ENCODE measurements around the gene CARD11.
"Not testable (repeated sequence)": the region's sequence is repeated elsewhere in the genome, so short reads cannot be mapped to it uniquely, and the experiment has no call there.

CARD11 gene

DNA sequence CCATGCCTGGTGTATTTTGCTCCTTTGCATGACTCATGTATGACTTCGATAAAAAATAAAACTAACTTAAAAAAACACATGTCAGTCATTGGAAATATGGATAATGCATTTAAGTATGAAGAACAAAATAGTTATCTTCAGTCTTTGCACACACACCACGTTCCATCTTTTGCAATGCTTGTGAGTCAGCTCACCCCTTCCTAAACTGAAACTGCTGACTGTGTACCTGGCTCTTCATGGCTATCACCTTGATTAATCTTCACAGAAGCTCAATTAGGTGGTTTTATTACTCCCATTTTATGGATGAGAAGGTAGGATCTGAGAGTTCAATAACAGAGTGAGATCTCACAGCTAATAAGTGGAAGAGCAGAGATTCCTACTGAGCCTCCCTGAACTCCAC, 79.5 kb downstream of the CARD11 start:
- DNase-seq (ENCODE audit: low read depth) = no peak

DNA sequence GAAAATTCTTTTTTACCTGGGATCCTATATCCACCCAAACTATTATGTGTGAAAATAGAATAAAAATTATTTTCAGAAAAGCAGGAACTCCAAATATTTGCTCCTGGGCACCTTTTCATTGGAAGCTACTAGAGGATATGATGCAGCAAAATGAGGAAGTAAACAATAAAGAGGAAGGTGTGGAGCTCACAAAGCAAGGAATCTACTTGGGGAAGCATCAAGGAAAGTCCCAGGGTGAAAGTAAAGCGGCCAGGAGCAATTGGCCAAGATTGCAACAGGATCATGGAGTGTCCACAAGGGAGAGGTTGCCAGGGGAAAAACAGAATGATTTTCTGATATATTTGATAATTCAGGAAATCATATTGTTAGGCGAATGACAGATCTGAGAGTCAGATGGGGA, 80.8 kb downstream of the CARD11 start:
- DNase-seq (ENCODE audit: low read depth) = no peak

DNA sequence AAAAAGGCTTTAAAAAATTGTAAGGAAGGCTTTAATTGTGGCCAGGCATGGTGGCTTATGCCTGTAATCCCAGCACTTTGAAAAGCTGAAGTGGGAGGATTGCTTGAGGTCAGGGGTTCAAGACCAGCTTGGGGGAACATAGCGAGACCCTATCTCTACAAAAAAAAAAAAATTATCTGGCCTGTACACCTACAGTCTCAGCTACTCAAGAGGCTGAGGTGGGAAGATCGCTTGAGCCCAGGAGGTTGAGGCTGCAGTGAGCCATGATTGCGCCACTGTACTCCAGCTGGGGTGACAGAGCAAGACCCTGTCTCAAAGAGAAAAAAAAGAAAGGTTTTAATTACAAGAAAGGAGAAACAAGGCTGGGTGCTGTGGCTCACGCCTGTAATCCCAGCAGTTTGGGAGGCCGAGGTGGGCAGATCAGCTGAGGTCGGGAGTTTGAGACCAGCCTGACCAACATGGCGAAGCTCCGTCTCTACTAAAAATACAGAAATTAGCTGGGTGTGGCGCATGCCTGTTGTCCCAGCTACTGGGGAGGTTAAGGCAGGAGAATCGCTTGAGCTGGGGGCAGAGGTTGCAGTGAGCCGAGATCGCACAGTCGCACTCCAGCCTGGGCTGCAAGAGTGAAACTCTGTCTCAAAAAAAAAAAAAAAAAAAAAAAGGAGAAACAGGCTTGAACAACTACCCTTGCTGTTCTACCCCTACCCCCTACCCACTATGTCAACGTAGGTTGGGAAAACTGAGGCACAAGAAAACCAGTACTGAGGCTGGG, 83.7 kb downstream of the CARD11 start:
- DNase-seq (ENCODE audit: low read depth) = no peak

DNA sequence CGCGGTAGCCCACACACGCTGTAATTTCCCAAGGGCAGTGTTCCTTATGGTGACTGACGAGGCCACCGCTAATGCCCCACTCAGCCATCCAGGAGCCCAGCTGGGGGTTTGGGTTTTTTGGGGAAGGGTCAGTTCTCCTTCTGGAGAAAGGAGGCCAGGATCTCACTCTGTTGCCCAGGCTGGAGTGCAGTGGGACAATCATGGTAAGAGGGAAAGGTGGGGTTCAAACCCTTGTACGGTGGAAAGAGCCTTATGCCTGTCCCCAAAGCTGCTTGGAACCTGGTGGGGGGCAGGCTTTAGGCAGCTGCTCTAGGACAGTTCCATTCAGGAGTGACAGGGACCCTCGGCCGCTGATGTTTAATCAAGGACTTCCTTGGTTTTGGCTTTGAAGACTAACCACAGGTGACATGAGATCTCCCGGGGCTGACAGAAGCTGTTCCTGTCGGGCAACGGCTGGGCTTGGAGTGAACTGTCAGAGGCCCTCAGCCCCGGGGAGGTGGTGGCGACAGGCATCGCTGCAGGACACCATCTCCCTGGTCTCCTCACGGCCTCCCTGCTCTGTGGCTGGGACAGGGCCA, 84.5 kb downstream of the CARD11 start:
- DNase-seq (ENCODE audit: low read depth) = no peak

DNA sequence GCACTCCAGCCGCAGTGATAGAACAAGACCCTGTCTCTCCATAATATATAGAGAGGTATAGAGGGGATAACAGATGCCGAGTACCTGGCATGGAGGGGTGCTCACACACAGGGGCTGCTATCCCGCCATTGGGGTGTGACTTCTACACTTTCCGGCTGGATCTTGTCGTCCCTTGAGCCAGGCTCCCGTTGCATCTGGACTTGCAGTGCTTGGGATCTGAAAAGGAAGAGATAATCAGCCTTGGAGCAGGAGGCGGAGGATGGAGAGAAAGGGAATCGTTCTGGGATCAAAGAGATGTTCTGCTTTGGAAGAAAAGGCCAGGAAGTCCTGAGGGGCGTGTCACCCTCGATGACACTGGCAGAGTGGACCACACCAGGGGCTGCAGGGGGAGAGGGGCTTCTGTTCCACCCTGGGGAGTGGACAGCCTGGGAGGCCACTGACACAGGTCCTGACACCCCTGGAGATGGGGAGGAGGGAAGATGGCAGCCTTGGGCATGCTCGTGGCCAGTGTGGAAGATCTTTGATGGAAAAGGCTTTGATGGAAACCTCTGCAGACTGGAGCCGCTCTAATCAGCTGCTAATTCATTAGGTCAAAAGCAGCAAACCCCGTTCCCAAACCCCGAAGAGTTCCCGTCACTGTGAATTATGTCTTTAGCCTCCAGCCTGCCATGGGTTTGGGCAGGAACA, 85.1 kb downstream of the CARD11 start:
- DNase-seq (ENCODE audit: low read depth) = no peak

DNA sequence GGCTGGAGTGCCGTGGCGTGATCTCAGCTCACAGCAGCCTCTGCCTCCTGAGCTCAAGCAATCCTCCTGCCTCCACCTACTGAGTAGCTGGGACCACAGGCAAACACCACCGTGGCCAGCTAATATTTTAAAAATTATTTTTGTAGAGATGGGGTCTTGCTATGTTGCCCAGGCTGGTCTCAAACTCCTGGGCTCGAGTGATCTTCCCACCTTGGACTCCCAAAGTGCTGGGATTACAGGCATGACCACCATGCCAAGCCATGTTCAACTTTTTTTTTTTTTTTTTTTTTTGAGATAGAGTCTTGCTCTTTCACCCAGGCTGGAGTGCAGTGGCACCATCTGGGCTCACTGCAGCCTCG, 86.3 kb downstream of the CARD11 start:
- DNase-seq (ENCODE audit: low read depth) = not testable (repeated sequence)

DNA sequence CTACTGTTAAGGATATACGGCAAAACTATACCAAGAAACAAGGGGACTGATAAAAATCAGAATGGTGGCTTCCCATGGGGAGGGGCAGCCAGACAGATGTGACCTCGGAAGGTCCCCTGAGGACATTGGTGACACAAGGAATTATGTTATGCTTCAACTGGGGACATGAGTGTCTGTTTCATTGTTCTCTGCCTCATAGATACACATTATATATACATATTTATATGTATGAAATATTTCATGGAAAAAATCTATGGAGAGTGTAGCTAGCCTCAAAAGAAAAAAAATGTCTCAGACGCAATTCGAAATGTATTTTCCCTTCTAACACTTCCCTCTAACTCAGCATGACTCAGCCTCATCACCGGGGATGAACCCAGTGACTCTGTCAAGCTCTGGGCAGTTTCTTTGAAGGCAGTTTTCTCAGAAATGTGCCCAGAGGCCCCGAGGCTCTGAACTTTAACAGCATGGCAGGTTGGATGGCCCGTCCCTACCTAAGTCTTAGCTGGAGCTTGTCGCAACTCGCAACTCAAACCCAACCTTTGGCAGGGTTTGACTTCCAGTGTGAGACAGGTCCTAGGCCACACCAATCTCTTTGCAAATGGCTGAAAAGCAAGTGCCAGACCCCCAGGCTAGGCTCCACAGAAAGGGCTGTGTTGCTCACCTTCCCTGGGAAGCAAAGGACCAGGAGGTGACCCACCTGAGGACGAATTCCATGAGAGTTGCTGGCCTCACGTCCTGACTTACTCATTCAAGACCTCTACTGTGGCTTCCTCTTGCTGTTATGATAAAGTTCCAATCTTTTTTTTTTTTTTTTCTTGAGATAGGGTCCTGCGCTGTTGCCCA, 86.9 kb downstream of the CARD11 start:
- peak; percentile 18 for DNase-seq (ENCODE audit: low read depth)

DNA sequence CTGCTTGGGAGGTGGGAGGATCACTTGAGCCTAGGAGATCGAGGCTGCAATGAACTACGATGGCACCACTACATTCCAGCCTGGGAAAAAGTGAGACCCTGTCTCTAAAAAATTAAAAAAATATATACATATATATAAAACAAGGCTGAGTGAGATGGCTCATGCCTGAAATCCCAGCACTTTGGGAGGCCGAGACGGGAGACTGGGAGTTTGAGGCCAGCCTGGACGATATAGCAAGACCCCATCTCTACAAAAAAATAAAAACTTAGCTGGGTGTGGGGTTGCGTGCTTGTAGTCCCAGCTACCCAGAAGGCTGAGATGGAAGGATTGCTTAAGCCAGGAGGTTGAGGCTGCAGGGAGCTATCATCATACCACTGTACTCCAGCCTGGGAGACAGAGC, 87.6 kb downstream of the CARD11 start:
- no peak for DNase-seq (ENCODE audit: low read depth)

DNA sequence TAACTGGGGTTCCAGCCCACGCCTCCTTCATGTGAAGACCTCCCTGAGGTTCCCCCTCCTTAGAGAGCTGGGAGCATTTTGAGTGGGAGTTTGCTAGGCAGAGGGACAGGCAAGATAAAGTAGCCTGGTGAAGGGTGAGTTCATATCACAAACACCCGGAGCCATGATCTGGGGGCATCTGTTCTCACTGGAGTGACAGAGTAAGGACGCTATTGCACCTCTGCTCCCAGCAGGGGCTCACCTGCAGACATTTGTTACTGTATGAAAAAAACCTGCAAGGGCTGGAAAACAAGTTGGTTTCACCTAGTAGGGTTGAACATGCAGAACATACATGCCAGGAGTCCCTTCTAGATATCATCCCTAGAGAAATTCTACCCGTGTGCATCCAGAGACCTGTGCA, 88.4 kb downstream of the CARD11 start:
- no peak for DNase-seq (ENCODE audit: low read depth)

DNA sequence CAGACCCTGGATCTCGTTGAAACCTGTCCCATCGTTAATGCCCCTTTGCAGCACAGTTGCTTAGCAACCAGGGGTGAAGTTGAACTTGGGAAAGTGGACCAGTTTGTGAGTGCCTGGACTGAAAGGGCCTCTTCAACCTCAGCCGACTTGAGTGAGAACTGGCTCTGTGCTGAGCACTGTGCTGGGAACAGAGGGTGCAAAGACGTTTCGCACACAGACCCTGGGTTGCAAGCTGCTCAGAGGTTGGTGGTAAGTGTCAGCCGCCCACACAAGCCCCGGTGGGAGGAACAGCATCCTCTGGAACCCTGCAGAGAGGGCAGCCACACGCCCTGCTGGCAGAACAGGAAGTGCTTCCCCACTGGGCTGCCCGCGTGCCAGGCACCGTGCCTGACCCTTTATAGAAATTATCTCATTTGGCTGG, 89.2 kb downstream of the CARD11 start:
- no peak for DNase-seq (ENCODE audit: low read depth)

DNA sequence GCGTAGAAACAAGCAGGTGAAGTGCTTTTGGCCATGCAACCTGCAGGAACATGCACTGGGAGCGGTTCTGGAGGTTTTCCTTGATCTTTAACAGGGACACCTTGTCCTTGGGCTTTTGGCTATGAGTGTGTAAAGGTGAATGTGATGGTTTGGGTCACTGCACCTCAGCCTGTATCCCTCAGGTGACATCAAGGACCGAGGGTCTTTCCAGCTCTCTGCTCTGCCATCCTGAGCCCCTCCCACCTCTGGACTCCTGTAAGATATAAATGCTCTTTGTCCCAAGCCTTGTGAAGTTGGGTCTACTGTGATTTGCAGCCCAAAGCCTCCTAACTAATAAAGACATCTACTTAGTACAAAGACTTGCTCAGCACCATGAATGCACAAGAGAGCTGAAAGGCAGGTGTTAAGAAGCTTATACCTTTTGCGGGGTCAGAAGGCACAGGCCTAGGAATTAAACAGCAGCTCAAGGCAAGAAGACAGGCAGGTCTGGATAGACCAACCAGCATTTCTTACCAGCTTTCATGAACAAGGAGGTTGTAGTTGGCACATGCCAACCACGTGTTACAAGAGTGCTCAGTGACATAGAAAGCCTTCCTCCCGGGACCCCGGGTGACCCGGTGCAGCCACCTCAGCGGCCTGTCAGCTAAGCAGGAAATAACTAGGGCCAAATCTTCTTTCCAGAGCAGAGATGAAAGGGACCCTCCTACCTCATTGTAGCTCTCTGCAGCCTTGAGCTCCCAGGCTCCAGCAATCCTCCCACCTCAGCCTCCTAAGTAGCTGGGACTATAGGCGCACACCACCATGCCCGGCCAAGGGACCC, 89.9 kb downstream of the CARD11 start:
- no peak for DNase-seq (ENCODE audit: low read depth)

DNA sequence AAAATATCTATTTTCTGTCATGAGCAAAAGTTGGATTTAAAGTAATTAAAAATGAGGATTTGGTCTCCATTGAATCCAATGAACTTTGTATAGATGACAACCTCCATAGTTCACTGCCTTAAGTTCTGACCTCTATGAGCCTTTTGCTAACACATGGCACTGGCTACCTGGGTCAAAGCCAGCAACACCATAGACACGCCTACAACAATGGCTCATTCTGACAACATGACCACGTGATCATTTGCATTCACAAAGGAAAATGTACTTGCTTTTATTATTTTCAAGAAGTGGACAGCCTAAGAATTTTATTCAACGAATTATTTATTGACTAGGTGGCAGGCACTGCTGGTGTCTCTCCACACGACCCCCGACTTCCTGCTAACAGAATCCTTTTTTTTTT, 90.6 kb downstream of the CARD11 start:
- no peak for DNase-seq (ENCODE audit: low read depth)

DNA sequence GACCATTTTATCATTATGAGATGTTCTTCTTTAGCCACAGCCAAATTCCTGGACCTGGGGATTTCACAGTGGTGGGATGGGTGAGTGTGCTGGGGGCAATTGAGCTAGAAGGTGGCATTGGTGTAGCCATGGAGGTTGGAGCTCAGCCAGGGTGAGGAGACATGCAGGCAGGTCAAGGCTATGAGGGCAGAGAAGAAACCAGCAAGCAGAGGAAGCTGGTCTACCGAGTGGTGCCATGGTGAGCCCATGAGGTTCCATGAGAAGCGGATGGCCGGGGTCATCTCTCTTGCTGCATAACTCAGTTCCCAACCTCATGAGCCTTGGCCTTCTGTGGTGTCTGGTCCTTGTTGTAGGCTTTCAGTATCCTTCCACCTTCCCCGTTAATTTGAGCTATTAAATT, 91.4 kb downstream of the CARD11 start:
- no peak for DNase-seq (ENCODE audit: low read depth)

DNA sequence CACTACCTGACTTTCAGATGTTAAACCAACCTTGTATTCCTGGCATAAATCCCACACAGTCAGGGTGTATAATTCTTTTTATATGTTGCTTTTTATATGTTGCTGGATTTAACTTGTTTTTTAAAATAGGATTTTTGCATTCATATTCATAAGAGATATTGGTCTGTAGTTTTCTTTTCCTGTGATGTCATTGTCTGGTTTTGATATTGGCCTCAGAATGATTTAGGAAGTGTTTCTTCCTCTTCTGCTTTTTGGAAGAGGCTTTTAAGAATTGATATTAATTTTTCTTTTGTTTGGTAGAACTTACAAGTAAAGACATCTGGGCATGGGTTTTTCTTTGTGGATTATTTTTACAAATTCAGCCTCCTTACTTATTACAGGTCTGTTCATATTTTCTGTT, 93.1 kb downstream of the CARD11 start:
- DNase-seq (ENCODE audit: low read depth) = no peak

DNA sequence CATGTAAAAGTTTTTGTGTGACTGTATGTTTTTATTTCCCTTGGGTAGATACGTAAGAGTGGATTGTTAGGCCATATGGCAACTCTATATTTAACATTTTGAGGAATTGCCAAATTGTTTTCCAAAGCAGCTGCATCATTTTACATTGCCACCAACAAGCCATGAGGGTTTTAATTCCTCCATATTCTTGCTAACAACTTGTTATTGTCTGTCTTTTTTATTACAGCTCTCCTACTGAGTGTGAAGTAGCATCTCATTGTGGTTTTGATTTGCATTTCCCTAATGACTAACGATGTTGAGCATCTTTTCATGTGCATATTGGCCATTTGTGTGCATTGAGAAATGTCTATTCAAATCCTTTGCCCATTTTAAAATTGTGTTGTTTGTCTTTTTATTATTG, 94.9 kb downstream of the CARD11 start:
- no peak for DNase-seq (ENCODE audit: low read depth)

DNA sequence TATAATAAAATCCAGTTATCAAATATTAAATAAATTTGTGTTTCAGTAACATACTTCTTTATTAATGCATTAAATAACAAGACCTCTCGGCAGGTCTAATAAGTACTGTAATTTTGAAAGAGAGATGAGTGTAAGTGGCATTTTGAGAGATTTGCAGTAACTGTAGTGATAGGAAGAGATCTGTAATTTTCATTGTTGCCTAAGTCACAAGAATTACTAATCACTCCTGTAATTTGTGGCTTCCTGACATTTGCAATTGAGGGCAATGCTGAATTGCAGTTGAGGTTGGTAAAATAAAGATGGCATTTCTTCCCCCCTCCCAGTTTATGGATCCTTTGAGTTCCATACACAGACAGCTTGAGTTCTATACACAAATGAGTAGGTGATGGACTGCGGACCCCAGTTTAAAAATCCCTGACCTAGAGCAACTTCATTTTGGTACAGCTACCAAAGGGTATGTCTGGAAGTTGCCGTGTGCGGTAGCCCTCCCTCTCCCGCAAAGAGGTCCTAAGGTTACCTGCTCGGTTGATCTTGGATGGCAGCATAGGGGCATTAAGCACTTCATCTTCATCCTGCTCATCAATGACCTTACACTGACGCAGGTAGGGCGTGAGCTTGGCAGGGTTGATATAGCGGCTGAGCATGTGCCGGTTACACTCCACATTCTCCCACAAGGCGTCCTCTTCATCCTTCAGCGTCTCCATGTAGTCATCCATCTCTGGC, 96.4 kb downstream of the CARD11 start:
- DNase-seq (ENCODE audit: low read depth) = no peak

DNA sequence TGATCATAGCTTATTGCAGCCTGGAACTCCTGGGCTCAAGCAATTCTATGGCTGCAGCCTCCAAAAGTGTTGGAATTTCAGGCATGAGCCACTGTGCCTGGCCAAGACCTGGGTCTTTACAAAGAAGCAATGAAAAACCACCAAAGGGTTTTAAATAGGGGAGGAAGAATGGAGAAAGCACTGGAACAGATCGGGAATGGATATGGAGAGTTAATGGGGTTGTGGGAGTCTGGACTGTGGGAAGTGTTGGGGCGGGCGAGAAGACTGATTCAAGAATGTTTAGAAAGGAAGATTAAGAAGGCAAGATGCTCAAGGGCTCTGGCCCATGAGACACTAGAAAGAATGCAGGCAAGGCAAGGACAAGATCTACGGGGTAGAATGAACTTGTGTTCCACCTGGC, 98.5 kb downstream of the CARD11 start:
- DNase-seq (ENCODE audit: low read depth) = no peak

DNA sequence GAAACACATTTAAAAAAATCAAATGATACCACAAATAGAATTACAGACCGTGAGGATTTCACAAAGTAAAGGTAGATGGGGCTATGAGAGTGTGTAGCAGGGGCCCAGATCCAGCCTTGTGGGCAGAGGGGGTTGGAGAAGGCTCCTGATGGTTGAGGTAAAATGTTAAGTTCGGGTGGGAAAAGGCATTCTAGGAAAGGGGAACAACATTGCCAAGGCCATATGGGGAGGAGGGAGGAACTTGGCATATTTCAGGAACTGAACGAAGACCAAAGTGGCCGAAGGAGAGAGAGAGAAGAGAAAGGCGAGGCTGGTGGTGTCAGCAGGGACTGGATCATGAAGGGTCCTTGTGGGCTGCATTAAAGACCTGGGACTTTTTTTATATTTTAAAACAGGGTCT, 98.9 kb downstream of the CARD11 start:
- no peak for DNase-seq (ENCODE audit: low read depth)

DNA sequence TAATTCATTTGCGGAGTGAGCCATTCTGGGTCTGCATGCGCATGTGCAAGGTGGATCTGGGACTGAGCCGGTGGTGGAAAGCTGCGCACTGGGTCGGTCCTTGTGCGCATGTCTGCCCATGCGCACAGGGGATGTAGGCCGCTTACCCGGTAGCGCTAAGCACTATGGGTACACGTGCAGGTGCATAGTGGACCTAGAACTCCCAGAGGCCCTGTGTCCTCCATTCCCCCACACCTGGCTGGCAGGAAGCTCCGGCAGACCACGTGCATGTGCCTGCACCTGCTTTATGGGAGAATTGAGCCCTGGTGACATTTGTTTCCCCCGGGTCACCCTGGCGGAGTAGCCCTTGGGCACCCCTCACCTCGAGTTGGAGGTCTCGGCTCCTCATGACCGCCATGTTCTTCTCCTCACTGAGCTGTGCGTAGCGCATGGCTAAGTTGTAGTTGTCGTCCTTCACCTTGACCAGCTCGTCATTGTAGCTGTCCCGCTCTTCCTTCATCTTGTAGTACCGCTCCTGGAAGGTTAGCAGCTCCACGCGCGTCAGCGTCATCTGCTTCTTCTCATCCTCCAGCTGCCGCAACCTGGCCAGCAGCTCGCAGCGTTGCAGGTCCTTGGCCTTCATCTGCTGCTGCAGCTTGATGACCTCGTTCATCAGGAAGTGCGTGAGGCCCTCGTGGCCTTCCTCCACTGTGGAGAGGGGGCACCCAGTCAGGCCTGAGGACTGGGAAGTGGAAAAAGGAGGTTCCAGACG, 99.6 kb downstream of the CARD11 start:
- DNase-seq (ENCODE audit: low read depth) = no peak

DNA sequence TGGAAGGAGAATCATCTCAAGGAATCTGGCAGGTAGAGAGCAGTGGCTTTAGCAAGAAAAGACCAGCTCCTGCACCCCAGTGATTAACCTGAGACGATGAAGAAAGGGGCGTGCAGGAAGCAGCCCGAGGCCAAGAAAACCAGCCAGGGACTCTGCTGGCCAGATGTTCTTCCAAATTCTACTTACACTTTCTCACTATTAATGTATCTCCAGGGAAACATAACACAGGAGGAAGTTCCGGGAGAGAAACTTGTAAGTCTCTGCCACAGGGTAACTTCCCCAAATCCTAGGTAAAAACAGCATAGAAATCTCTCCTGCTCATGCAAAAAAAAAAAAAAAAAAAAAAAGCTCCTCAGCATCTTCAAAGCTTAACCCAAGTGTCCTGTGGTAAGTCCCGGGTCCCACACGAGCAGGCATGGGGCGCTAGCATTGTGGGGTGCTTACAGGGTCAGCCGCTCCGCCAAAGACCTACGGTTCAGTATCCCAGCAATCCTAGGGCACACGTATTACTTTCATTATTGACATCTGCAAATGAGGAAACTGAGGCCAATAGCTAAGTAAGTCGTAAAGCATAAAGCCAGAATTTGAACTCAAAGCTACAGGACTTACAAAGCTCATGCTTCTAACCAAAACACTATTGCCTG, 102.3 kb downstream of the CARD11 start:
- DNase-seq (ENCODE audit: low read depth) = no peak
